Prostate gland (tissue), 2 donors: ENCODE results near the gene ZAR1L.
A peak's percentile ranks its signal among the peaks of the same experiment; 100 is the strongest.

Experiments
- CTCF ChIP-seq, 4 experiments: fragments of 200-600 bp in 2 of 4; fragments of 450-650 bp in 2 of 4; sonication (generic) in 2 of 4; IDR thresholded peaks; 1 replicate in 3 of 4; 2 replicates in 1 of 4; pipeline ENCODE4 v1.5.1; 2016 to 2019; ENCODE audit warnings: antibody characterized with exemption in 4 of 4, mild to moderate bottlenecking in 2 of 4, moderate library complexity in 2 of 4
- POLR2A ChIP-seq: fragments of 450-650 bp; IDR thresholded peaks from one replicate; pipeline ENCODE4 v1.6.1; 2016; ENCODE audit warnings: antibody characterized with exemption, mild to moderate bottlenecking
- POLR2AphosphoS5 ChIP-seq: sonication (generic); formaldehyde crosslinking; IDR thresholded peaks from one replicate; pipeline ENCODE4 v1.6.1; 2017; ENCODE audit warnings: antibody characterized with exemption

DNA sequence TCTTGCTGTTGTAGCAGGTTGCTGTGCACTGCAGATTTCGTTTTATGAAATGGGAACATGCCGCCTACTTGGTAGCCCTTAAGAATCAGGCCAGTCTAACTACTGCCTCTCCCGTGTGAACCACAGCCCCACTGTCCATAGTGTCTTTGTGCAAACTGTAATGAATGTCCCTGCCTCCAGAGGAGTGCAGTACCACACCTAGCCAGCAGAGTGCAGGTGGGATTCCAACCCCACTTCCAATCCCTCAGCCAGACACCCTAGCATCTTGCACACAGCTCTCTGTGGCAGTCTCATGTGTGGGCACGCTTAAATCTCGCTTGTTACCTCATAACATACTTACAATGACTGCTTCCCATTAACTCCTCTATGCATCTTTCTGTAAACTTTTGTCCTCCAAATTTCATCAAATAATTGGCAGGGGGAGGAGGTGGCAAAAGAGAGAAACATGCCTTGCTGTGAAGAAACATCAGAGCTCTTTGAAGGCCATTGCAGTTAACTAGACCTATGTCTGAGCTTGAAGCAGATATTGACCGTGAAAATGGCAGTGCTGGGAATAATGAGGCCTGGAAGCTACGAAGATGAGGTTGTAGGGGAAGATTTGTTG lies 47.2 kb downstream of the ZAR1L start:
- TF ChIP-seq CTCF (IDR thresholded peaks at IDR 0.05) (peak; percentile 52 to 72 (median 58)), POLR2A (no peak), POLR2AphosphoS5 (no peak)
